GM23338 (cell line): Measurements from ENCODE around the gene ACTL6A.

Source experiments
- CREB1 ChIP-seq: fragments of 250-450 bp; sonication (Bioruptor Pico); IDR thresholded peaks from 2 replicates; pipeline ENCODE4 v1.5.0; 2020; ENCODE audit warnings: low read depth, mild to moderate bottlenecking, moderate library complexity
- CTCF ChIP-seq, 2 experiments: fragments of 200-600 bp in 1 of 2; sonication (generic) in 1 of 2; conservative IDR thresholded peaks; 2 replicates each; pipeline versions ENCODE4 v1.5.1 to v1.6.1; 2016 to 2017; ENCODE audit warnings: antibody characterized with exemption in 2 of 2, low read depth in 2 of 2, mild to moderate bottlenecking in 2 of 2, moderate library complexity in 1 of 2
- EZH2 ChIP-seq: fragments of 200-600 bp; sonication (generic); IDR thresholded peaks from one replicate; pipeline ENCODE4 v1.8.0; 2017; ENCODE audit warnings: antibody characterized with exemption, mild to moderate bottlenecking, low read depth; ENCODE audit not compliant: unreplicated experiment
- EZH2phosphoT487 ChIP-seq: fragments of 200-600 bp; sonication (generic); IDR thresholded peaks from one replicate; pipeline ENCODE4 v1.8.1; 2018; ENCODE audit warnings: antibody characterized with exemption; ENCODE audit not compliant: unreplicated experiment
- JUNB ChIP-seq: IDR thresholded peaks from one replicate; pipeline ENCODE4 v1.6.1; 2016; ENCODE audit warnings: antibody characterized with exemption; ENCODE audit not compliant: unreplicated experiment
- NANOG ChIP-seq: IDR thresholded peaks from 2 replicates; pipeline ENCODE4 v1.6.1; 2016; ENCODE audit warnings: antibody characterized with exemption, borderline replicate concordance
- POLR2AphosphoS5 ChIP-seq: IDR thresholded peaks from 2 replicates; pipeline ENCODE4 v1.6.1; 2016; ENCODE audit warnings: antibody characterized with exemption, low read depth
- REST ChIP-seq: IDR thresholded peaks from one replicate; pipeline ENCODE4 v1.6.1; 2018; ENCODE audit warnings: antibody characterized with exemption; ENCODE audit not compliant: unreplicated experiment
- STAT1 ChIP-seq: IDR thresholded peaks from one replicate; pipeline ENCODE4 v1.6.1; 2016; ENCODE audit warnings: antibody characterized with exemption; ENCODE audit not compliant: unreplicated experiment
- ZNF331 ChIP-seq: fragments of 250-450 bp; sonication (Bioruptor Pico); IDR thresholded peaks from 2 replicates; pipeline ENCODE4 v1.5.0; 2020; ENCODE audit warnings: low read depth, mild to moderate bottlenecking, moderate library complexity
- TF ChIP-seq, protein P1 (sequence below): IDR thresholded peaks from 2 replicates; pipeline ENCODE4 v1.6.1; 2016; ENCODE audit warnings: antibody characterized with exemption
- TF ChIP-seq, protein P2 (sequence below): fragments of 250-450 bp; sonication (Bioruptor Pico); IDR thresholded peaks from 2 replicates; pipeline ENCODE4 v1.5.0; 2020; ENCODE audit warnings: mild to moderate bottlenecking, moderate library complexity

DNA sequence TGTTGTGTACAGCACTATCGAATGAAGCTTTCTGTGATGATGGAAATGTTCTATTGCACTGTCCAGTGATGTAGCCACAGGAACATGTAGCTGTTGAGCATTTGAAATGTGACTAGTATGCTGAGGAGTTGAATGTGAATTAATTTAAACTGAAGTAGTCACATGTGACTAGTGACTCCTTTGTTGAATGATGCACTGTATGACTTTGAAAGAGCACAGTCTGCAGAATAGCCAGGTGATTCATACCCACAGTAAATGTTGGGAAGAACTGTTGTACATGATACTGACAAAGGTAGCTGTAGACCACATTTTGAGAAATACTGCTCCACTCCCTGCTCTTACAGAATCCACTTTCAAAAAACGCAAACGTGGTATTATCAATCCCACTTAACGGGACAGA, 34.0 kb upstream of the ACTL6A start:
- TF ChIP-seq EZH2 (no peak), CTCF (conservative IDR thresholded peaks at IDR 0.05; ENCODE audit: low read depth in 2 of 2) (no peak), EZH2phosphoT487 (no peak), POLR2AphosphoS5 (no peak), NANOG (no peak), JUNB (no peak), REST (no peak), CREB1 (no peak), ZNF331 (CRISPR knock-in tag) (no peak), STAT1 (no peak)
- TF ChIP-seq, protein P1, sequence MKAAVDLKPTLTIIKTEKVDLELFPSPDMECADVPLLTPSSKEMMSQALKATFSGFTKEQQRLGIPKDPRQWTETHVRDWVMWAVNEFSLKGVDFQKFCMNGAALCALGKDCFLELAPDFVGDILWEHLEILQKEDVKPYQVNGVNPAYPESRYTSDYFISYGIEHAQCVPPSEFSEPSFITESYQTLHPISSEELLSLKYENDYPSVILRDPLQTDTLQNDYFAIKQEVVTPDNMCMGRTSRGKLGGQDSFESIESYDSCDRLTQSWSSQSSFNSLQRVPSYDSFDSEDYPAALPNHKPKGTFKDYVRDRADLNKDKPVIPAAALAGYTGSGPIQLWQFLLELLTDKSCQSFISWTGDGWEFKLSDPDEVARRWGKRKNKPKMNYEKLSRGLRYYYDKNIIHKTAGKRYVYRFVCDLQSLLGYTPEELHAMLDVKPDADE: no peak
- TF ChIP-seq, protein P2, sequence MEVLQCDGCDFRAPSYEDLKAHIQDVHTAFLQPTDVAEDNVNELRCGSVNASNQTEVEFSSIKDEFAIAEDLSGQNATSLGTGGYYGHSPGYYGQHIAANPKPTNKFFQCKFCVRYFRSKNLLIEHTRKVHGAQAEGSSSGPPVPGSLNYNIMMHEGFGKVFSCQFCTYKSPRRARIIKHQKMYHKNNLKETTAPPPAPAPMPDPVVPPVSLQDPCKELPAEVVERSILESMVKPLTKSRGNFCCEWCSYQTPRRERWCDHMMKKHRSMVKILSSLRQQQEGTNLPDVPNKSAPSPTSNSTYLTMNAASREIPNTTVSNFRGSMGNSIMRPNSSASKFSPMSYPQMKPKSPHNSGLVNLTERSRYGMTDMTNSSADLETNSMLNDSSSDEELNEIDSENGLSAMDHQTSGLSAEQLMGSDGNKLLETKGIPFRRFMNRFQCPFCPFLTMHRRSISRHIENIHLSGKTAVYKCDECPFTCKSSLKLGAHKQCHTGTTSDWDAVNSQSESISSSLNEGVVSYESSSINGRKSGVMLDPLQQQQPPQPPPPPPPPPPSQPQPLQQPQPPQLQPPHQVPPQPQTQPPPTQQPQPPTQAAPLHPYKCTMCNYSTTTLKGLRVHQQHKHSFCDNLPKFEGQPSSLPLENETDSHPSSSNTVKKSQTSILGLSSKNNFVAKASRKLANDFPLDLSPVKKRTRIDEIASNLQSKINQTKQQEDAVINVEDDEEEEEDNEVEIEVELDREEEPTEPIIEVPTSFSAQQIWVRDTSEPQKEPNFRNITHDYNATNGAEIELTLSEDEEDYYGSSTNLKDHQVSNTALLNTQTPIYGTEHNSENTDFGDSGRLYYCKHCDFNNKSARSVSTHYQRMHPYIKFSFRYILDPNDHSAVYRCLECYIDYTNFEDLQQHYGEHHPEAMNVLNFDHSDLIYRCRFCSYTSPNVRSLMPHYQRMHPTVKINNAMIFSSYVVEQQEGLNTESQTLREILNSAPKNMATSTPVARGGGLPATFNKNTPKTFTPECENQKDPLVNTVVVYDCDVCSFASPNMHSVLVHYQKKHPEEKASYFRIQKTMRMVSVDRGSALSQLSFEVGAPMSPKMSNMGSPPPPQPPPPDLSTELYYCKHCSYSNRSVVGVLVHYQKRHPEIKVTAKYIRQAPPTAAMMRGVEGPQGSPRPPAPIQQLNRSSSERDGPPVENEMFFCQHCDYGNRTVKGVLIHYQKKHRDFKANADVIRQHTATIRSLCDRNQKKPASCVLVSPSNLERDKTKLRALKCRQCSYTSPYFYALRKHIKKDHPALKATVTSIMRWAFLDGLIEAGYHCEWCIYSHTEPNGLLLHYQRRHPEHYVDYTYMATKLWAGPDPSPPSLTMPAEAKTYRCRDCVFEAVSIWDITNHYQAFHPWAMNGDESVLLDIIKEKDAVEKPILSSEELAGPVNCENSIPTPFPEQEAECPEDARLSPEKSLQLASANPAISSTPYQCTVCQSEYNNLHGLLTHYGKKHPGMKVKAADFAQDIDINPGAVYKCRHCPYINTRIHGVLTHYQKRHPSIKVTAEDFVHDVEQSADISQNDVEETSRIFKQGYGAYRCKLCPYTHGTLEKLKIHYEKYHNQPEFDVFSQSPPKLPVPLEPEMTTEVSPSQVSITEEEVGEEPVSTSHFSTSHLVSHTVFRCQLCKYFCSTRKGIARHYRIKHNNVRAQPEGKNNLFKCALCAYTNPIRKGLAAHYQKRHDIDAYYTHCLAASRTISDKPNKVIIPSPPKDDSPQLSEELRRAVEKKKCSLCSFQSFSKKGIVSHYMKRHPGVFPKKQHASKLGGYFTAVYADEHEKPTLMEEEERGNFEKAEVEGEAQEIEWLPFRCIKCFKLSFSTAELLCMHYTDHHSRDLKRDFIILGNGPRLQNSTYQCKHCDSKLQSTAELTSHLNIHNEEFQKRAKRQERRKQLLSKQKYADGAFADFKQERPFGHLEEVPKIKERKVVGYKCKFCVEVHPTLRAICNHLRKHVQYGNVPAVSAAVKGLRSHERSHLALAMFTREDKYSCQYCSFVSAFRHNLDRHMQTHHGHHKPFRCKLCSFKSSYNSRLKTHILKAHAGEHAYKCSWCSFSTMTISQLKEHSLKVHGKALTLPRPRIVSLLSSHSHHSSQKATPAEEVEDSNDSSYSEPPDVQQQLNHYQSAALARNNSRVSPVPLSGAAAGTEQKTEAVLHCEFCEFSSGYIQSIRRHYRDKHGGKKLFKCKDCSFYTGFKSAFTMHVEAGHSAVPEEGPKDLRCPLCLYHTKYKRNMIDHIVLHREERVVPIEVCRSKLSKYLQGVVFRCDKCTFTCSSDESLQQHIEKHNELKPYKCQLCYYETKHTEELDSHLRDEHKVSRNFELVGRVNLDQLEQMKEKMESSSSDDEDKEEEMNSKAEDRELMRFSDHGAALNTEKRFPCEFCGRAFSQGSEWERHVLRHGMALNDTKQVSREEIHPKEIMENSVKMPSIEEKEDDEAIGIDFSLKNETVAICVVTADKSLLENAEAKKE (CRISPR knock-in tag): no peak
